ENCODE data around the gene OLFM2. TPM values are rescaled to one million over a fixed set of nuclear protein-coding genes. Genes with fewer than 3 reads are reported as not detected.
A peak's percentile ranks its signal among the peaks of the same experiment; 100 is the strongest.

Gene OLFM2
- total and polyA plus RNA-seq, 2 donors from 2014 or later, result 2.1 to 5.4 TPM

GRCh38 chr19:9940778-9941177, 4.5 kb upstream of the OLFM2 start:
- H3K9ac ChIP-seq (ENCODE audit: low read length in 3 of 3), result no peak overlapping the region
- no peak overlapping the region for H3K4me3 ChIP-seq (ENCODE audit: low read length in 3 of 3)
- no peak overlapping the region for H3K27ac ChIP-seq (ENCODE audit: low read depth in 2 of 2, low read length in 2 of 2)
- H3K9me3 ChIP-seq (ENCODE audit: control insufficient read depth in 2 of 3, insufficient read depth in 1 of 3, low read length in 3 of 3), result peaks cover 0 to 3% (median 3%) of the 10 kb centered on the region in 3 donors
- intact Hi-C loops (cut with DNase I), result no loop called here
- H3K27me3 ChIP-seq (ENCODE audit: control insufficient read depth, insufficient read depth, low read length), result no peaks in the 10 kb centered on the region
- no peaks in the 10 kb centered on the region for H3K4me1 ChIP-seq (ENCODE audit: control insufficient read depth in 2 of 3, insufficient read depth in 2 of 3, low read depth in 1 of 3, low read length in 3 of 3)
- no peaks in the 10 kb centered on the region for H3K36me3 ChIP-seq (ENCODE audit: control insufficient read depth in 2 of 3, insufficient read depth in 3 of 3, low read length in 3 of 3)
- DNase-seq, result no peak
- no peak for TF ChIP-seq CTCF (IDR thresholded peaks at IDR 0.05; ENCODE audit: borderline replicate concordance, extremely low read depth, insufficient read depth)
- FAIRE-seq, result no peak

- Histone ChIP-seq H3K4me3 (ENCODE audit: low read length in 3 of 3) (no peak overlapping the region), H3K4me1 (ENCODE audit: control insufficient read depth in 2 of 3, insufficient read depth in 2 of 3, low read depth in 1 of 3, low read length in 3 of 3) (peaks cover 0 to 2% (median 0%) of the 10 kb centered on the region in 3 donors), H3K27ac (ENCODE audit: low read depth in 2 of 2, low read length in 2 of 2) (no peak overlapping the region), H3K36me3 (ENCODE audit: control insufficient read depth in 2 of 3, insufficient read depth in 3 of 3, low read length in 3 of 3) (no peaks in the 10 kb centered on the region), H3K9me3 (ENCODE audit: control insufficient read depth in 2 of 3, insufficient read depth in 1 of 3, low read length in 3 of 3) (peaks cover 0 to 3% (median 3%) of the 10 kb centered on the region in 3 donors), H3K27me3 (ENCODE audit: control insufficient read depth, insufficient read depth, low read length) (no peaks in the 10 kb centered on the region), H3K9ac (ENCODE audit: low read length in 3 of 3) (no peak overlapping the region)
- intact Hi-C loops (cut with DNase I), result loop anchor here (10.0 kb wide), 1 partner anchor 95 kb away; no protein-coding TSS in a partner anchor
- no peak for TF ChIP-seq CTCF (IDR thresholded peaks at IDR 0.05; ENCODE audit: borderline replicate concordance, extremely low read depth, insufficient read depth)
- no peak for FAIRE-seq
- DNase-seq, result peak in 2 of 5 donors; percentile 17 to 41
Observed at GRCh38 chr19:9939301-9939913, 3.1 kb upstream of the OLFM2 start.

GRCh38 chr19:9937001-9937411, 691 bp upstream of the OLFM2 start:
- intact Hi-C loops (cut with DNase I), result loop anchor here (10.0 kb wide), 1 partner anchor 98 kb away; no protein-coding TSS in a partner anchor
- no peaks in the 10 kb centered on the region for H3K27me3 ChIP-seq (ENCODE audit: control insufficient read depth, insufficient read depth, low read length)
- no peak for FAIRE-seq

More at GRCh38 chr19:9937001-9937411, 691 bp upstream of the OLFM2 start:
- Histone ChIP-seq H3K36me3 (ENCODE audit: control insufficient read depth in 2 of 3, insufficient read depth in 3 of 3, low read length in 3 of 3) (no peaks in the 10 kb centered on the region), H3K4me3 (ENCODE audit: low read length in 3 of 3) (no peak overlapping the region), H3K27ac (ENCODE audit: low read depth in 2 of 2, low read length in 2 of 2) (no peak overlapping the region), H3K4me1 (ENCODE audit: control insufficient read depth in 2 of 3, insufficient read depth in 2 of 3, low read depth in 1 of 3, low read length in 3 of 3) (peaks cover 0 to 2% (median 0%) of the 10 kb centered on the region in 3 donors), H3K9me3 (ENCODE audit: control insufficient read depth in 2 of 3, insufficient read depth in 1 of 3, low read length in 3 of 3) (peaks cover 0 to 1% (median 0%) of the 10 kb centered on the region in 3 donors), H3K9ac (ENCODE audit: low read length in 3 of 3) (no peak overlapping the region)
- no peak for TF ChIP-seq CTCF (IDR thresholded peaks at IDR 0.05; ENCODE audit: borderline replicate concordance, extremely low read depth, insufficient read depth)
- peak in 1 of 5 donors; percentile 32 for DNase-seq
